GM21825 (cell line): ENCODE data around the gene GTF2H2C.
"Not testable (repeated sequence)": the region's sequence is repeated elsewhere in the genome, so short reads cannot be mapped to it uniquely, and the experiment has no call there.

Experiments
- ATAC-seq: cut with Tn5 transposase; IDR thresholded peaks from one replicate; pipeline ENCODE4 v1.9.1; 2021; ENCODE audit warnings: mild to moderate bottlenecking, moderate library complexity; ENCODE audit not compliant: unreplicated experiment

The GTF2H2C gene

DNA sequence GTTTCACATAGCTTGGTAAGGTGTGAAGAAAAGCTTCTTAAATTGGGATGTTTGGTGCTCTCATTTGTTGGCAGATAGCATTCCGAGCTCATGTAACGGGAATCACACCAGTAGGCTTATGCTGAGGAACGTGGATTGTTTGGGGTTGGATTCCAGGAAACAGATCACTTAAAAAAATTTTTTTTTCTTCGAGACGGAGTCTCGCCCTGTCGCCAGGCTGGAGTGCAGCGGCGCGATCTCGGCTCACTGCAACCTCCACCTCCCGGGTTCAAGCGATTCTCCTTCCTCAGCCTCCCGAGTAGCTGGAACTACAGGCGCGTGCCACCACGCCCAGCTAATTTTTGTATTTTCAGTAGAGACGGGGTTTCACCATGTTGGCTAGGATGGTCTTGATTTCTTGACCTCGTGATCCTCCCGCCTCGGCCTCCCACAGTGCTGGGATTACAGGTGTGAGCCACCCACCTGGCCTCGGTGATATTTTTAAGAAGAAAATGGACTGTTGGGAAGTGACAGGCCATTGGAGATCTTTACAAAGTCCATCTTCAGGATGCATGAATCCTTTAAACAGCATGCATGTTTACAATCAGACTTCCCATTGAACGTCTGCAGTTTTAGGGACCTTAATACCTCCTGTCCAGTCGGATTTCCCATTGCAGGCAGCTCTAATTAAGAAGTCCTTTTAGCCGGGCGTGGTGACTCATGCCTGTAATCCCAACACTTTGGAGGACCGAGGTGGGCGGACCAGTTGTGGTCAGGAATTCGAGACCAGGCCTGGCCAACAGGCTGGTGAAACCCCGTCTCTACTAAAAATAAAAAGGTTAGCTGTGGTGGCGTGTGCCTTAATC is 818 bp downstream of the GTF2H2C start:
- ATAC-seq, result not testable (repeated sequence)

DNA sequence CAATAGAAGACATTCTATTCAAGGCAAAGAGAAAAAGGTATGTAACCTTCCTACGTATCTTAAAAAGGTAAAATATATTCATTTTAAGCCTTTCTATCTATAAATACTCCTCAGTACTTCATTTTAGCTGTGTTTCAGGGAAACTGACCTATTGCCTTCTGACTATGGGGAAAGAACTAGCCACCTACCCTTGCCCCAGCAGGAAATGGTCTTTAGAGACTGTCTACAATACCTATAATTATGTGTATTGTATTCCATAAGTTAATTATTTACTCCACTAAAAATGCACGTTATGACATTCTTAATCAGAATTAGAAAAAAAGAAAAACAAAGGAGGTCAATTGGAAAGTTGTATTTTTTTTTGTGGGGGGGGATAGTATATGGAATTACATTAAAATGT is 6.2 kb downstream of the GTF2H2C start:
- ATAC-seq, result not testable (repeated sequence)

- not testable (repeated sequence) for ATAC-seq
These were observed 8.1 kb downstream of the GTF2H2C start for GRCh38 chr5:69568072-69568471.

DNA sequence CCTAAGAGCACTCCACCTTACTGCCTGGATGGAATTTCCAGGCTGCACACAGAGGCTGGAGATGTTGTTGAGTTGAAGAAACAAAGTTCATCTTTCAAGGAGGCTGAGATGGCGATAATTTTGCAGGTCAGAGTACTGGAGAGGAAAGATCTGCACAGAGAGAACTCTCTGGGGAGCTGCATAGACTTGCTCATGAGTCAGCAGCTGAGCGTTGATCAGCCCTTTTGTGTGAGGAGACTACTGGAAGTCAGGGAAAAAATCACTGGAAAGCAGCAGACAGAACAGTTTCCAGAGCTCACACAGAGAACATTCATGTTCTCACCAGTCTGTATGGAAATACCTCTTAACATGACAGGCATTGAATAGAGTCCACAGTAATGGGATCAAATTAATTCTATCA is 23.4 kb downstream of the GTF2H2C start:
- not testable (repeated sequence) for ATAC-seq

DNA sequence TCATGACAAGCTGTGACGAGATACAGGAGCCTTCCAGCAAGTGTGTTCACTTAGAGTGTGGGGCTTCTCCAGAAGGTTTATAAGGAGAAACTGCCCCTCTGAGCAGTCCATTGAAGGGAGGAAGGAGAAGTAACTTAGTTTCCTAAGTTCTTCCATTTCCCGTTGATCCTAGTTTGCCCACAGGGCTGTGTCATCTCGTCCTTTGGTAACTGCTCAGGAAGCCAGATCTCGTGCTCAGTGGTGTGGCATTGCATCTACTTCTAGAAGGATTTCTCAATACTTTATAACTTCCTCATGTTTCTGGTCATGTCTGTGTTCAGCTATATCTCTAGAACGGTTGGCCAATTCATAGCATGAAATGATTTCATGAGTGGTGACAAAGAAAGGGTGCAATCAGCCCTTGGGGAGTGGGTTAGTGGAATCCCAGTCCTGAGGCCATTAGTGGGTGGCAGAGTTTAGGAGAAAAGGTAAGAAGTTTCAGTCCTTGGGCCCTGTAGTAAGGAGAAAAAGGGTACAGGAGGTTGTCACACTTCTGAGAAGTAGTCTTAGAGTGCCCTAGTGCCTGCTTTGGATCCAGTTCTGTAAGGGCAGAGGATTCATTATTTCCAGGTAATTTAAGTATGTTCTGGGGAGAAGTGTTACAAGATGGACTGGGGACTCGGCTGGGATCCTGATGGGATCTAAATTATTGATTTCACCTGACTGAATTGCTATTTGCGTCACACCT is 36.3 kb downstream of the GTF2H2C start:
- ATAC-seq, result not testable (repeated sequence)

DNA sequence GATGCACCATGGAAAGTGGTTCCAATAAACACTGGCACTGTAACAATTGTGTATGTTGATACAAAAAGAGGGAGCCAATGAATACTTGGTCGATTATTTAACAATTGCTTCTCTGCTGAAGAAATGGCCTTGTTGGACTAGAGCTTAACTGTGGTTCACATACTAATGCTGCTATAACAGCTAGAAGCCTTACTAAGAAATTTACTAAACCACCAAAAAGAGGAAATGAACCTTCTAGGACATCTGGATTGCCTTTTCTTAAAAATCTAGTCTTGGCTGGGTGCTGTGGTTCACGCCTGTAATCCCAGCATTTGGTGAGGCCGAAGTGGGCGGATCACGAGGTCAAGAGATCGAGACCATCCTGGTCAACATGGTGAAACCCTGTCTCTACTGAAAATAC is 42.0 kb downstream of the GTF2H2C start:
- peak; percentile 83 for ATAC-seq

- not testable (repeated sequence) for ATAC-seq
These were observed 46.8 kb downstream of the GTF2H2C start for GRCh38 chr5:69606839-69607238.

DNA sequence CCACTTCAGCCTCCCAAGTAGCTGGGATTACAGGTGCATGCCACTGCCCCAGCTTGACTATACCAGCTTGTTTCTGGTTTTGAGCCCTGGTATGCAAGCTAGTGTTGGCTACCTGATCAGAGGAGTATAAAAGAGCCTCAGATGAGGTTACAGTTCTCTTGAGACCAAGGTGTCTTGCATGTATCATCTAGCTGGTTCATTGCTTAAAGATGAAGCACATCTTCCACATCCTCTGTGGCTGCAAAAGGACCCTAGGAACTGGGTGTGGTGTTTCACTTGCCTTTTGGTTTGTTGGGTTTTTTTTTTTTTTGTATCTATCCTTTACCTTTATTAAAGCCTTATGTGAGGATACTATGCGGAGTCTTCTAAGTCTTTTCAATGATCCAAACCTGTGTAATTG is 47.8 kb downstream of the GTF2H2C start:
- ATAC-seq, result not testable (repeated sequence)

- not testable (repeated sequence) for ATAC-seq
These were observed 49.0 kb downstream of the GTF2H2C start for GRCh38 chr5:69608861-69609496.

DNA sequence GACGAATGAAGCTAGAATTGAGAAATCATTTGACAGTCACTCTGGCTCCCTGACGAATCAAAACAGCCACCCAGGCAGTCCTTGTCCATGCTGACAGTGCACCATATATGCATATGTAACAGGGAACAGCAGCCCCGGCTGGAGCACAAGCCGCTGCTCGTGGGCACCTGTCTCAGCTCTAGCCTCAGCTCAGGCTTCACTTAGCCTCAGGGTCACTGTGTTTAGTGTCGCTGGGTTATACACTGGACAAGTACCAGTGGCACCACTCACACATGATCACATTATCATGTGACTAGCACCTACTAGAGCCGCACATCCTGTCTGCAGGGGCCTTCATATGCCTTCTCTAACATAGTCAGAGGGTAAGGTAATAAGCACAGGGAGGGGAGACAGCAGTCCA is 54.9 kb downstream of the GTF2H2C start:
- not testable (repeated sequence) for ATAC-seq

GRCh38 chr5:69631879-69632278 is 71.9 kb downstream of the GTF2H2C start:
- ATAC-seq, result not testable (repeated sequence)
